Measurements from ENCODE around the gene NOX3. TPM values are rescaled to one million over a fixed set of nuclear protein-coding genes. Genes with fewer than 3 reads are reported as not detected.
A peak's percentile ranks its signal among the peaks of the same experiment; 100 is the strongest.
"Not testable (repeated sequence)": the region's sequence is repeated elsewhere in the genome, so short reads cannot be mapped to it uniquely, and the experiment has no call there.

The NOX3 gene, protein sequence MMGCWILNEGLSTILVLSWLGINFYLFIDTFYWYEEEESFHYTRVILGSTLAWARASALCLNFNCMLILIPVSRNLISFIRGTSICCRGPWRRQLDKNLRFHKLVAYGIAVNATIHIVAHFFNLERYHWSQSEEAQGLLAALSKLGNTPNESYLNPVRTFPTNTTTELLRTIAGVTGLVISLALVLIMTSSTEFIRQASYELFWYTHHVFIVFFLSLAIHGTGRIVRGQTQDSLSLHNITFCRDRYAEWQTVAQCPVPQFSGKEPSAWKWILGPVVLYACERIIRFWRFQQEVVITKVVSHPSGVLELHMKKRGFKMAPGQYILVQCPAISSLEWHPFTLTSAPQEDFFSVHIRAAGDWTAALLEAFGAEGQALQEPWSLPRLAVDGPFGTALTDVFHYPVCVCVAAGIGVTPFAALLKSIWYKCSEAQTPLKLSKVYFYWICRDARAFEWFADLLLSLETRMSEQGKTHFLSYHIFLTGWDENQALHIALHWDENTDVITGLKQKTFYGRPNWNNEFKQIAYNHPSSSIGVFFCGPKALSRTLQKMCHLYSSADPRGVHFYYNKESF
- not detected for total RNA-seq

DNA sequence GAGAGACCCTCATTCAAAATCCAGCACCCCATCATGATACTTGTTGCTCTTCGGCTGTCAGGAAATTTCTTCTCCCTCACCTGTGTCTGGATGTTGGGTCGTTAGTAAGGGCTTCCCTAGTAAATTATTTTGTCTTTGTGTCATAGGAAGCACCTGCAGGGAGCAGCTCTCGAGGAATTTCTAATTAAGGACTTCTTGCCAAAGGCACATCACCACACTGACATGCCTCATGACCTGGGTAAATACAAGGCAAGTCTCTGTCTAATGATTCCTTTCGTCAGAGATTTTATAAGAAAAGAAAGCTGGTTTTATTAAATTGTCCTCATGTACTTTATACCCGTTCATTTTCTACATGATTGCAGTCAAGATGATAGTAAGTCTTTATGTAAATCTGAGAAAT, at the start of gene NOX3:
Gene NOX3, minus strand, starts transcription at position 74 of the 400 bp plus-strand sequence. Its CDS starts 39 bp downstream, at position 35.
- Mint-ChIP-seq H3K27ac (no peak within 1 kb of the TSS), H3K4me3 (no peak within 1 kb of the TSS), H3K27me3 (peaks cover 25% of the 10 kb centered on the region), H3K9me3 (no peaks in the 10 kb centered on the region), H3K36me3 (ENCODE audit: low read depth) (no peaks in the 10 kb centered on the region), H3K4me1 (no peaks in the 10 kb centered on the region)
- no peak for ATAC-seq (replicated peaks)

DNA sequence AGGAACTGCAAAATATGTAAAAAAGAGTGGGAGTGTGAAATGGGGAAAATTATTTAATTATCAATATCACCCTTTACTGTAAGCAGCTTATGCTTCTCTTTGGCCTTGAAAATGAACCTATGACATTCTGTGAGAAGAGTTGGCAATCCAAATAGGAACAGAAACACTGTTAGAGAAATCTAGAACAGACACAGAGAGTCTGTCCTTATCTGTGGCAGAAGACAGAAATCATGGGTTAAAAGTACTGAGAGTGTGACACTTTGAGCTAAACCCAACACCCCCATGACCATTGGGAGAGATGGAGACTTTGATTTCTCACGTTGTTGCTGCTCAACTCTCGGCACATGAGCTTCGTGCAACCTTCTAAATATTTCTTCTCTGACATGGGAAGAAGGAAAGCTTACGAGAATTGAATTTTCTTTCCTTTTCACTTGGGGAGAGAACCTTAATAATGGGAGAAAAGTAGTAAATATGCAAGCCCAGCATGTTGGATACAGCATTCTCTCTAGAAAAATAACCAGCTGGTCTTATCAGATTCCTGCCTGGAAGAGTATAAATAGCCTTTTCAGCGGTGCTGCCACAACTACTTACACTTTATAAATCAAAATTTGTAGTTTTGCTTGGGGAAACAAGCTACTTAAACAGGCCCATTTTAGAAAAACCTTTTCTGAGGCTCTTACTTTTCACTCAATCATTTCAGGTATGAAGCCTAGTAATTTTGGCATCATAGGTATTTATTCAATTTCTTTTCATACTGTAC, 49.4 kb upstream of the NOX3 start:
- no peak for ATAC-seq (replicated peaks)
- Mint-ChIP-seq H3K27me3 (peaks cover 17% of the 10 kb centered on the region), H3K27ac (no peak overlapping the region), H3K9me3 (peaks cover 4% of the 10 kb centered on the region), H3K4me1 (no peaks in the 10 kb centered on the region), H3K4me3 (no peak overlapping the region), H3K36me3 (ENCODE audit: low read depth) (no peaks in the 10 kb centered on the region)

DNA sequence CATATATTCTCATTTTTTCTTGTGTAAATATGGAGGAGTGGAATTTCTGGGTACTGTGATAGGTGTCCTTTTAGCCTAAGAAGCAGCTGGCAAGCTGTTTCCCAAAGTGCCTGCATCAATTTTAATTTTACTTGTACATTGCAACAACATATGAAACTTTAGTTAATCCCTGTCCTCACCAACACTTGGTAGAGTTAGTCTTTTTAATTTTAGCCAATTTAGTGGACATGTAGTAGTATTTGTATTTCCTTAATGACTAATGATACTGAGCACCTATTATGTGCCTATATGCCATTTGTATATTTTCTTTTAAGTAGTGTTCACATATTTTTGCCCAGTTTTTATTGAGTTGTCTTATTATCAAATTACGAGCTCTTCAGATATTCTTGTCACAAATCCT, 46.8 kb upstream of the NOX3 start:
- peaks cover 4% of the 10 kb centered on the region for H3K9me3 Mint-ChIP-seq
- no peaks in the 10 kb centered on the region for H3K36me3 Mint-ChIP-seq (ENCODE audit: low read depth)
- no peak for ATAC-seq (replicated peaks)
- H3K27ac Mint-ChIP-seq: no peak overlapping the region
- no peaks in the 10 kb centered on the region for H3K4me1 Mint-ChIP-seq
- no peak overlapping the region for H3K4me3 Mint-ChIP-seq
- peaks cover 9% of the 10 kb centered on the region for H3K27me3 Mint-ChIP-seq

DNA sequence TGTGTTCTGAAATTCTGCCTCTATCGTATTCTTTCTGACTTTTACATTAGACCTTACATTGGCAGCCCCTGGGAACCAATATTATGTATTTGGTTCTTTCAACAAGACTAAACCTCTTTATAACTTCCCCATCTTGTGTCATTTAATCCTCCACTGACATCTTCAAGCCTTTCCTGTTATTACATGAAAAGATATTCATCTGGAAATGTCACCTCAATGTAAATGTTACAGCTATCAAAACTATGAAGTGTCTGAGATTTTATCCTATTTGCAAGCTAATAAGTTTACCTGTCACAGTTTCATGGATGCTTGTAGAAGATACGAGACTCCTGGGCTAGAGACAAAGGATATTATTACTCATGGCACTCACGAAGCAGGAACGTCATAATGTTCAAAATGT, 43.9 kb upstream of the NOX3 start:
- Mint-ChIP-seq H3K4me3 (no peak overlapping the region), H3K27me3 (peaks cover 1% of the 10 kb centered on the region), H3K36me3 (ENCODE audit: low read depth) (no peaks in the 10 kb centered on the region), H3K27ac (no peak overlapping the region), H3K4me1 (no peaks in the 10 kb centered on the region), H3K9me3 (peaks cover 4% of the 10 kb centered on the region)
- no peak for ATAC-seq (replicated peaks)

DNA sequence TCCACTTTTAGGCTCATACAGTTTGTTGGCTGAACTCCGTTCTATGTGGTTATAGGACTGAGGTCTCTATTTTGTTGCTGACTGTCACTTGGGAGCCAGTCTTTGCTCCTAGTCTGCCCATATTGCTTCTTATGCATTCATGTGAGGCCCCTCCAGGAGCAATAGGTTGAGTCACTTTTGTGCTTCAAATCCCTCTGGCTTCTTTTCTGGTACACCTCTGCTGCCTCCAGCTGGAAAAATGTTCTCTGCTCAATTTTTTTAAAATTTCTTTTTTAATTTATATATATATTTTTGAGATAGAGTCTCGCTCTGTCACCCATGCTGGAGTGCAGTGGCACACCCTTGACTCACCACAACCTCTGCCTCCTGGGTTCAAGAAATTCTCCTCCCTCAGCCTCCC, 42.7 kb upstream of the NOX3 start:
- Mint-ChIP-seq H3K27ac (no peak overlapping the region), H3K4me1 (peaks cover 6% of the 10 kb centered on the region), H3K9me3 (peaks cover under 1% of the 10 kb centered on the region), H3K27me3 (peaks cover 3% of the 10 kb centered on the region), H3K4me3 (no peak overlapping the region), H3K36me3 (ENCODE audit: low read depth) (no peaks in the 10 kb centered on the region)
- no peak for ATAC-seq (replicated peaks)

DNA sequence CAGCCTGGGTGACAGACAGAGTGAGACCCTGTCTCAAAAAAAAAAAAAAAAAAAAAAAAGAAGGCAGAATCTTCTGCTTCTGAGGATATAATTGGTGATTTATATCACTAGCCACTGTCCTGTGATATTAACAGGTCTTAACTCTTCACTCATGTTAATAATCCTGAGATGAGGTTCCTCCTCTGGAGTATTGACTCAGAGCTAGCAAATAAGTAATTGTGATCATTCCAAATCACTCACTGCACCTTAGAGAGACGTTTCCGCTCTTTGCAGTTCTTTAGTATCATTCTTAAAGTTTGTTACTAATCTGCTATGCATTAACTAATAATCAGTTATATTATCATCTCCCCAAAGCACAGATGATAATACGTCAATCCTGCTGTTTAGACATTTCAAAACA, 41.6 kb upstream of the NOX3 start:
- ATAC-seq (replicated peaks): no peak
- Mint-ChIP-seq H3K36me3 (ENCODE audit: low read depth) (no peaks in the 10 kb centered on the region), H3K27me3 (peaks cover 3% of the 10 kb centered on the region), H3K4me1 (peaks cover 9% of the 10 kb centered on the region), H3K4me3 (no peak overlapping the region), H3K9me3 (no peaks in the 10 kb centered on the region), H3K27ac (no peak overlapping the region)

DNA sequence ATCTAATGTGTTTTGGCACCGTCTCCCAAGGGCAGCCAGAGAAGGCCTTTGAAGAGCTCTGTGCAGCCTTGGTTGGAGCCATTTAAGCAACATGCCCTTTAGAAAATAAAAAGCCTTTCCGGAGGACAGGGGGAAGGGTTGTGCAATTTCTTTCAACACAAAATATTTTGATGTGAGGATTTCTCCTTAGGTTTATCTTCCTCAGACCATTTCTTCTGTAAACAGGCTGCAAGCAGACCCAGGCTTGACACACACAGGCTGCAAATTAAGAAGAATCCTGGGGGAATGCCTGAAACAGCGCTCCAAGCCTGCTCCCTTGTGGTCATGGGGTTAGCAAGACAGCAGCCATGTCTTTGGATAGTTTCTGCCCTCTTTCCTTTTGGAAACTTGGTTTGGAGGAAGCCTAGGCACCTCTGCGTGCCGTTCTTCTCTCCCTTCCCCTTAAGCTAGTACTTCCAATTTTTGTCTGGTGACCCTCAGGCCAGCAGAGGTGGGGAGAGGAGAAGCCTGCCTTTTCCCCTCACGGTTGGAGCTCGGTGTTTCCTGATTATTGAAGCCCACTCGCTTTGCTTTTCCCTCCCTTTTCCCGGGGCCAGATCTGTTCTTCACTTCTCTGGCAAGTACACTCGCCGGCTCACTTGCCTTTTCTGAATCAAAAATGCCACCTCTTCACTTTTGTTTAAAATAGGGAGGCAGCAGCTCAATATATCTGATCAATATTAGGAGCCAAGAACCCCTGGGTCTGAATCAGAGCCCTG, 39.6 kb upstream of the NOX3 start:
- H3K4me3 Mint-ChIP-seq: no peak overlapping the region
- H3K27ac Mint-ChIP-seq: peak overlapping the region; percentile 31
- H3K9me3 Mint-ChIP-seq: no peaks in the 10 kb centered on the region
- no peak for ATAC-seq (replicated peaks)
- no peaks in the 10 kb centered on the region for H3K36me3 Mint-ChIP-seq (ENCODE audit: low read depth)
- peaks cover 9% of the 10 kb centered on the region for H3K4me1 Mint-ChIP-seq
- peaks cover 6% of the 10 kb centered on the region for H3K27me3 Mint-ChIP-seq

DNA sequence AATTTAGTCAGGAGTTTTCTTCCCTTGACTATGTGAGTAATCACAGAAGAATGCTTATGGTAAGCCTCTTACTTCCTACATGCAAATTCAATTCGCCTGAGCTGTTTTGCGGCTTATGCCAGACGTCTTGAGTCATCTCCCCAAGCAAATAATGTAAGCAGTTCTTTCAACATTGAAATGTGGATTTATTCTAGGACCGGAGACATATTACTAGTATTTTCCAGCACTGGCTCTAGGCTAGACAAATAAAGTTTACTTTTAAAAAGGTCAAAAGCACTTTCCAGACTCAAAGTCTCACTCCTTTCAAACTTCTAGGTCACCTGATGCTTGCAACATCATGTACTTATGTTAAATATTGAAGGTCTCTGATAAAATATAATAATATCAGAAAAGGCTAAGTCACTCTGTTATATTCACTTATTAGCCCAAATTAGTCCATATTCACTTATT, 38.1 kb upstream of the NOX3 start:
- Mint-ChIP-seq H3K4me1 (peaks cover 9% of the 10 kb centered on the region), H3K27me3 (peaks cover 6% of the 10 kb centered on the region), H3K27ac (peak overlapping the region; percentile 21), H3K36me3 (ENCODE audit: low read depth) (no peaks in the 10 kb centered on the region), H3K9me3 (no peaks in the 10 kb centered on the region), H3K4me3 (peak overlapping the region; percentile 22)
- ATAC-seq (replicated peaks): peak; percentile 97

DNA sequence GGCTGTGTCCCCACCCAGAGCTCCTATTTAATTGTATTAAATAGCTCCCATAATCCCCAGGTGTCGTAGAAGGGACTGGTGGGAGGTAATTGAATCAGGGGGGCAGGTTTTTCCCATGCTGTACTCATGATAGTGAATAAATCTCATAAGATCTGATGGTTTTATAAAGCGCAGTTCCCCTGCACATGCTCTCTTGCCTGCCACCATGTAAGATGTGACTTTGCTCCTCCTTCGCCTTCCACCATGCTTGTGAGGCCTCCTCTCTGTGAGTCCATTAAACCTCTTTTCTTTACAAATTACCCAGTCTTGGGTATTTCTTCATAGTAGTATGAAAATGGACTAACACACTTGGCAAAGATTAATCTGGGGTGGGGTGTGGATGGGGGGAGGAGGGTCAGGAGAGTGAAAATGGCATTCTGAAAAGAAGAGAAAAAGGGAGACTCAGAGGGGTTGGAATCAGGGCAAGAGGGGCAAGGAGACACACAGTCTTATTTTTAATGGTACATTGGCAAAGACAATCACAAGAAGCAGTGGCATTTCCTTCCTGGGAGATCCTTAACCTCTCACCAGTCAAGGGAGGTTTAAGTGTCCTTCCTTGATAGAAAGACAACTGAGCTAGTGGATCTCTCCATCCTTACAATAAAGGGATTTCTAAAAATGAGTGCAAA, 37.5 kb upstream of the NOX3 start:
- Mint-ChIP-seq H3K36me3 (ENCODE audit: low read depth) (no peaks in the 10 kb centered on the region), H3K4me3 (peak overlapping the region; percentile 22), H3K4me1 (peaks cover 9% of the 10 kb centered on the region), H3K9me3 (no peaks in the 10 kb centered on the region), H3K27me3 (peaks cover 6% of the 10 kb centered on the region), H3K27ac (peak overlapping the region; percentile 21)
- ATAC-seq (replicated peaks): no peak

DNA sequence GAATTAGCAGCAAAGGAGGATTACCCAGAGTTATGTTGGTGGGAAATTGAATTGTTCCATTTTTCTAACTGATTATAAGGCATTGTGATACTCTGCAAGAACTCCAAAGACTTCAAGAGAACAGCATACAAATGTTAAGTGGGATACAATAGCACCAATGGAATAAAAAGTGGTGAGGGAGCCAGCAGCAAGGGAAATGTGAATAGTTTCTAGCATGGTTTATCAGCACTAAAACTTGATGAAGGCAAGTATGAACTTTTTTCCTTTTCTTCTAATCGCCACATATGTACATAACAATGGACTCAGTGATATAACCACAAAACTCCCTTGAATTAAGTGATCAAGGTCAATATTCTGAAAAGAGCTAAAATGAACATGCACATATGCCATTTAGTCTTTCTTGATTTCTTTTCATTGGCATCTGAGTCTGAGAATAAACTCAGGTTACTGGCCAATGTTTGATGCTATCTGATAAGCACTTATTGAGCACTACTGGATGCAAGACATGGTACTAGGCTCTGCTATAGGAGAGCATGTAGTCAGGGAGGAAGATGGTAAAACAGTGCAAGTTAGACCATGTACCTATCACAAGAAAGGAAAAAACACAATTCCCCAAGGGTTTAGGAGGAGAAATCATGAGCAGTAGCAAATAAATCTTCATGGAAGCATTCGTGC, 36.6 kb upstream of the NOX3 start:
- Mint-ChIP-seq H3K9me3 (no peaks in the 10 kb centered on the region), H3K4me3 (no peak overlapping the region), H3K4me1 (peaks cover 9% of the 10 kb centered on the region), H3K36me3 (ENCODE audit: low read depth) (no peaks in the 10 kb centered on the region), H3K27ac (no peak overlapping the region), H3K27me3 (peaks cover 6% of the 10 kb centered on the region)
- no peak for ATAC-seq (replicated peaks)

DNA sequence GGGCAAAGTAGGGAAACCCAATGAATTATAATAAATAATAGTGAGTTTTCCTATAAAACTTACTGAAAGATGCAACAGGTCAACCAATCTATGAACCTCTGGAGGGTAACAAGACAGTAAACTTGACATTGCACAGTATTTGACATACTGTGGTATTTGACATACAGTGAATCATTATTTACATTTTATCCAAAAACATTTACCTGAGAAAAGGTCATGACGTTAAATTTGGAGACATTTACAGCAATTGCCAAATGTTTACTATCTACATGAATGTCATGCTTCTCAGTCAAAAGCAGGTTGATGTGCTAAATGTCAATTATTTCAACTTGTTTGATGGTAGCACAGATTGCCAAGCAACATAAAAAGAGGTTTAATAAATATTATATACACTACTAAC, 35.8 kb upstream of the NOX3 start:
- peaks cover 6% of the 10 kb centered on the region for H3K27me3 Mint-ChIP-seq
- H3K4me3 Mint-ChIP-seq: no peak overlapping the region
- no peaks in the 10 kb centered on the region for H3K9me3 Mint-ChIP-seq
- H3K4me1 Mint-ChIP-seq: peaks cover 9% of the 10 kb centered on the region
- no peaks in the 10 kb centered on the region for H3K36me3 Mint-ChIP-seq (ENCODE audit: low read depth)
- ATAC-seq (replicated peaks): no peak
- H3K27ac Mint-ChIP-seq: no peak overlapping the region

DNA sequence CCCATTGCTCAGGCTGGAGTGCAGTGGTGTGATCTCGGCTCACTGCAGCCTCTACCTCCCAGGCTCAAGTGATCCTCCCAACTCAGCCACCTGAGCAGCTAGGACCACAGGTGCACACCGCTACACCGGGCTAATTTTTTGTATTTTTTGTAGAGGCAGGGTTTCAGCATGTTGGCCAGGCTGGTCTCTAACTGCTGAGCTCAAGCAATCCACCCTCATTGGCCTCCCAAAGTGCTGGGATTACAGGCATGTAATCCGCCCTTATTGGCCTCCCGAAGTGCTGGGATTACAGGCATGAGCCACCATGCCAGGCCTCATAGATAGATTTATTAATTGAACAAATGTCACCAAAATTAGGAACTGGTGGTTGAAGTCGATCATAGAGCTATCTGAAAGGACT, 32.6 kb upstream of the NOX3 start:
- H3K9me3 Mint-ChIP-seq; H3K27me3 Mint-ChIP-seq; H3K4me3 Mint-ChIP-seq; H3K27ac Mint-ChIP-seq; H3K36me3 Mint-ChIP-seq (ENCODE audit: low read depth); H3K4me1 Mint-ChIP-seq; ATAC-seq (replicated peaks): not testable (repeated sequence)

DNA sequence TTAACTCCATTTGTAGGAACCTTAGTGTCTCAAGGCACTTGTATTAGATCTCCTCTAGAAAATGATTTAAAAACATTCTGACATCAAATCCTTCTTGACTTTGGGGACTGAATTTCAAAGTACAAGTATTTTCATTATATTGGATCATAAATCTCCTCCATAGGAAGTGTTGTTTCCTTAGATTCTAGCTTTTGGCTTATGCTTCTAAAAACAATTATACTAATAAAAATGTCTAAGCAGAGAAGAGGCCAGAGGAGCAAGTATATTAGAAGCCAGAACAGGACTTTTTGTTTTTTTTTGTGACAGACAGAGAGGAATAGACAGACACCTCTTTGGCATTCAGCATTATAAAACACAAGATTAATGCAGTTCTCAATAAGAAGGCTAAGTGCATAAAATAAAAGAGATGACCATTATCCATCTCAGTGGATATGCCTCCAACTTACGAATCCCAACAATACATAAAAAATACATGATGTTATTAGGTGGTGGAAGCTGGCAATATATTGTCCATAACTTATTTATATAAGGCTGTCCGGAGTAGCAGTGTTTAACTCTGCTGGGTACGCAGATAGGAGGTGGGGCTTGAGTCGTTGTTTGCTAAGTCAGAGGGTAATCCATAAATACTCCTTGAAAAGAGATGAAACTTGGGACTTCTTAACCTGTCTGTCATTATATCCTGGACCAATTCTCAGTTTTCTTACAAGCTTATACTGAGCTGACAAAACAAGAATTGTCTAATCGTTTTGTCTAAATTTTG, 31.9 kb upstream of the NOX3 start:
- H3K27me3 Mint-ChIP-seq: peaks cover 7% of the 10 kb centered on the region
- H3K9me3 Mint-ChIP-seq: no peaks in the 10 kb centered on the region
- no peak for ATAC-seq (replicated peaks)
- no peaks in the 10 kb centered on the region for H3K36me3 Mint-ChIP-seq (ENCODE audit: low read depth)
- no peaks in the 10 kb centered on the region for H3K4me1 Mint-ChIP-seq
- H3K4me3 Mint-ChIP-seq: no peak overlapping the region
- no peak overlapping the region for H3K27ac Mint-ChIP-seq
